PC-9 (cell line): ENCODE data around the gene CD300C. TPM values are rescaled to one million over a fixed set of nuclear protein-coding genes. Genes with fewer than 3 reads are reported as not detected.

Experiments used
- BruUV-seq: library from RNA; stranded (reverse); fragments of 400-500 nt; replicated peaks from 2 replicates; lab custom pipeline; 2021; lab: Mats Ljungman, UMichigan
- CTCF ChIA-PET: fragments of 300-600 bp; sonication (Branson Sonifier 250); formaldehyde crosslinking; loops from one replicate; lab custom pipeline; 2022; ENCODE audit warnings: antibody characterized with exemption; lab: Charles Lee
- POLR2A ChIA-PET: fragments of 300-600 bp; sonication (Branson Sonifier 250); formaldehyde crosslinking; loops from one replicate; lab custom pipeline; 2022; ENCODE audit warnings: antibody characterized with exemption; ENCODE audit not compliant: unreplicated experiment; lab: Charles Lee
- DNase-seq, 2 experiments: peaks; one replicate each; pipeline versions ENCODE4 v3.0.0 to v3.0.0-alpha.2; 2015 to 2022; ENCODE audit warnings: mixed read lengths in 1 of 2
- H2AFZ ChIP-seq: fragments of 200-600 bp; sonication (generic); 2 replicates; pipeline ENCODE4 v1.8.1; 2017; ENCODE audit warnings: antibody characterized with exemption
- H3F3A ChIP-seq: fragments of 200-600 bp; sonication (generic); 2 replicates; pipeline ENCODE4 v1.8.1; 2017; ENCODE audit warnings: antibody characterized with exemption, mild to moderate bottlenecking, low read depth; ENCODE audit not compliant: insufficient read depth
- H3K27ac ChIP-seq: fragments of 200-600 bp; sonication (generic); 2 replicates; pipeline ENCODE4 v1.6.1; 2016; ENCODE audit warnings: mixed run types
- H3K27me3 ChIP-seq: fragments of 200-600 bp; sonication (generic); 2 replicates; pipeline ENCODE4 v1.6.1; 2016; ENCODE audit warnings: low read depth, mixed run types; ENCODE audit not compliant: insufficient read depth
- H3K36me3 ChIP-seq: fragments of 200-600 bp; sonication (generic); 2 replicates; pipeline ENCODE4 v1.6.1; 2016; ENCODE audit warnings: low read depth, mixed run types
- H3K4me1 ChIP-seq: fragments of 200-600 bp; sonication (generic); replicated peaks from 2 replicates; pipeline ENCODE4 v1.6.1; 2016; ENCODE audit warnings: mixed run types; ENCODE audit not compliant: insufficient read depth
- H3K4me2 ChIP-seq: fragments of 200-600 bp; sonication (generic); 2 replicates; pipeline ENCODE4 v1.6.1; 2017; ENCODE audit warnings: mixed run types
- H3K4me3 ChIP-seq: fragments of 200-600 bp; sonication (generic); 2 replicates; pipeline ENCODE4 v1.6.1; 2016; ENCODE audit warnings: mixed run types
- H3K79me2 ChIP-seq: fragments of 200-600 bp; sonication (generic); 2 replicates; pipeline ENCODE4 v1.6.1; 2017; ENCODE audit warnings: low read depth, mixed run types
- H3K9me2 ChIP-seq: fragments of 200-600 bp; sonication (generic); 2 replicates; pipeline ENCODE4 v1.8.1; 2017; ENCODE audit warnings: mild to moderate bottlenecking; ENCODE audit not compliant: insufficient read depth
- H3K9me3 ChIP-seq: fragments of 200-600 bp; sonication (generic); 2 replicates; pipeline ENCODE4 v1.8.1; 2016; ENCODE audit warnings: low read depth; ENCODE audit not compliant: insufficient read depth
- H4K20me1 ChIP-seq: fragments of 200-600 bp; sonication (generic); 2 replicates; pipeline ENCODE4 v1.8.1; 2017; ENCODE audit not compliant: insufficient read depth
- EZH2 ChIP-seq: fragments of 200-600 bp; sonication (generic); IDR thresholded peaks from 2 replicates; pipeline ENCODE4 v1.8.0; 2017; ENCODE audit warnings: antibody characterized with exemption, low read depth
- intact Hi-C: fragments of 100-400 bp; cut with micrococcal nuclease; formaldehyde crosslinking; loops from one replicate; pipeline ENCODE4 v1.10.0; 2022; ENCODE audit not compliant: unreplicated experiment
- total RNA-seq: library from RNA; stranded (reverse); gene quantifications from 2 replicates; pipeline ENCODE4 v1.2.3, GENCODE V29; 2021
- TF ChIP-seq, protein P1 (sequence below): fragments of 200-600 bp; sonication (generic); conservative IDR thresholded peaks from 2 replicates; pipeline ENCODE4 v1.6.1; 2017; ENCODE audit warnings: mixed run types, antibody characterized with exemption, mild to moderate bottlenecking, moderate library complexity

Gene CD300C
- total RNA-seq, 1 experiment from 2014 or later: not detected

DNA sequence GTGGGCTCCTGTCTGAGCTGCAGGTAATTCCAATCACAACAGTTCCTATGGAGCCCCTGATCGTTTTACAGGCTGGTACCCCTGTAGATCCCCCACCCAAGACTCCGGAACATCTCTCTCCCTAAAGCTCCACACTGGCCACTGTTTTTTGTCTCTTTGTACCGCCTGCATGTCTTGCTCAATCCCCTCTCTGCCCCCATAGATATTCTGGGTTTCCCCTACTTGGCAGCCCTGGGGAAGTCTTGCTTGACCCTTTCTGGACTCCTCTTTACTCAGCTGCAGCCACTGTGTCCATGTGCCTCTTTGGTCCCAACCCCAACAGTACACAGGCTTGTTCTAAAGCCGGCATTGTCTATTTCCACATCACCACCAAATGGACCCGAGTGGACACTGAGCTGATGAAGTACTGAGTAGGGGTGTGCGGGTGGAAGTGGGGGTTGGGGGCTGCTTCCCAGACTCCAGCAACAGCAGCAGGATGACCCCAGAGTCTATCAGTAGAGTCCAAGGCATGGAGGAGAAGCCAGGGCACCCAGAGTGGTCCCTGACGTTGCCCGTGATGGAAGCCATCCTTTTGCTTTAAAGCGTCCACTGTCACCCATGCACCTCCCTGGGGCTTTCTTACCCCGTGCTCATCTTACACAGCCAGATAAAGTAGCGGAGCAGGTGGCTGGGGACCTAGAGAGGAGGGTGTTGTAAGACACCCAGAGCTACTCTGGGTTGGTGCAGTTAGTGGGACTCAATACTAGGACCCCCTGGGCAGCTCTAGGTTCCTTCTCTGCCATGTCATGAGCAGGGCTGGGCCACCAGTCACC lies 21.1 kb downstream of the CD300C start:
- H3K9me2 ChIP-seq: no peaks in the 10 kb centered on the region
- H3K27me3 ChIP-seq: peaks cover 98% of the 10 kb centered on the region

DNA sequence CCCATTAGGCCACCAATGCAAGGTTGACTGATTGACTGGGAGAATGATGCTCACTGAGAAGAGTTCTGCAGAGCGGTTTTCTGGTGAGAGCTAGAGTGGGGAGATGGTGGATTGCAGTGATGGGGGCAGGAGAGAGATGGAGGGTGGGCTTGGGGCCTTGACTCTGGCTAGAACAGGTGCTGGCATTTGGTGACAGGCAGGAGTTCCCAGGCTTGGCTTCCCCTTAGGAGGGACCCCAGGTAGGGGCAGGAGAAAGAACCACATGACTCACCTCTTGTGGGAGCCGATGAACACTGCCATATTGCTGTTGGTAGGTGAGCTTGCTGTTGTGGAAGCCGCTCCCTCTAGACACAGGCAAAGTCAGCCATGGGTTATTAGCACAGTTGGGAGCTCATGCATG lies 22.6 kb downstream of the CD300C start:
- intact Hi-C loops: no loop called here
- no TSS peak for BruUV-seq
- Histone ChIP-seq H3K4me1 (no peaks in the 10 kb centered on the region), H3K27ac (no peak overlapping the region), H2AFZ (no peak overlapping the region), H3K27me3 (peaks cover 95% of the 10 kb centered on the region), H3K4me2 (no peak overlapping the region), H3K36me3 (no peaks in the 10 kb centered on the region), H4K20me1 (no peaks in the 10 kb centered on the region), H3K79me2 (no peaks in the 10 kb centered on the region), H3K9me2 (no peaks in the 10 kb centered on the region), H3F3A (no peaks in the 10 kb centered on the region), H3K4me3 (no peak overlapping the region), H3K9me3 (no peaks in the 10 kb centered on the region)
- CTCF ChIA-PET: no interaction called here
- no peak for DNase-seq
- POLR2A ChIA-PET: no interaction called here
- TF ChIP-seq, protein P1, sequence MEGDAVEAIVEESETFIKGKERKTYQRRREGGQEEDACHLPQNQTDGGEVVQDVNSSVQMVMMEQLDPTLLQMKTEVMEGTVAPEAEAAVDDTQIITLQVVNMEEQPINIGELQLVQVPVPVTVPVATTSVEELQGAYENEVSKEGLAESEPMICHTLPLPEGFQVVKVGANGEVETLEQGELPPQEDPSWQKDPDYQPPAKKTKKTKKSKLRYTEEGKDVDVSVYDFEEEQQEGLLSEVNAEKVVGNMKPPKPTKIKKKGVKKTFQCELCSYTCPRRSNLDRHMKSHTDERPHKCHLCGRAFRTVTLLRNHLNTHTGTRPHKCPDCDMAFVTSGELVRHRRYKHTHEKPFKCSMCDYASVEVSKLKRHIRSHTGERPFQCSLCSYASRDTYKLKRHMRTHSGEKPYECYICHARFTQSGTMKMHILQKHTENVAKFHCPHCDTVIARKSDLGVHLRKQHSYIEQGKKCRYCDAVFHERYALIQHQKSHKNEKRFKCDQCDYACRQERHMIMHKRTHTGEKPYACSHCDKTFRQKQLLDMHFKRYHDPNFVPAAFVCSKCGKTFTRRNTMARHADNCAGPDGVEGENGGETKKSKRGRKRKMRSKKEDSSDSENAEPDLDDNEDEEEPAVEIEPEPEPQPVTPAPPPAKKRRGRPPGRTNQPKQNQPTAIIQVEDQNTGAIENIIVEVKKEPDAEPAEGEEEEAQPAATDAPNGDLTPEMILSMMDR: no peak
- no peak for TF ChIP-seq EZH2

More for the DNA sequence above, 21.1 kb downstream of the CD300C start:
- no peaks in the 10 kb centered on the region for H3K9me3 ChIP-seq
- no peak overlapping the region for H3K4me2 ChIP-seq
- no peak overlapping the region for H3K4me3 ChIP-seq
- POLR2A ChIA-PET: no interaction called here
- DNase-seq: no peak
- H3F3A ChIP-seq: no peaks in the 10 kb centered on the region
- H2AFZ ChIP-seq: no peak overlapping the region
- H3K27ac ChIP-seq: no peak overlapping the region
- no peaks in the 10 kb centered on the region for H3K79me2 ChIP-seq
- H3K4me1 ChIP-seq: no peaks in the 10 kb centered on the region
- intact Hi-C loops: no loop called here
- BruUV-seq: no TSS peak
- H3K36me3 ChIP-seq: no peaks in the 10 kb centered on the region
- H4K20me1 ChIP-seq: no peaks in the 10 kb centered on the region
- no peak for TF ChIP-seq EZH2
- TF ChIP-seq, protein P1: no peak
- CTCF ChIA-PET: no interaction called here

DNA sequence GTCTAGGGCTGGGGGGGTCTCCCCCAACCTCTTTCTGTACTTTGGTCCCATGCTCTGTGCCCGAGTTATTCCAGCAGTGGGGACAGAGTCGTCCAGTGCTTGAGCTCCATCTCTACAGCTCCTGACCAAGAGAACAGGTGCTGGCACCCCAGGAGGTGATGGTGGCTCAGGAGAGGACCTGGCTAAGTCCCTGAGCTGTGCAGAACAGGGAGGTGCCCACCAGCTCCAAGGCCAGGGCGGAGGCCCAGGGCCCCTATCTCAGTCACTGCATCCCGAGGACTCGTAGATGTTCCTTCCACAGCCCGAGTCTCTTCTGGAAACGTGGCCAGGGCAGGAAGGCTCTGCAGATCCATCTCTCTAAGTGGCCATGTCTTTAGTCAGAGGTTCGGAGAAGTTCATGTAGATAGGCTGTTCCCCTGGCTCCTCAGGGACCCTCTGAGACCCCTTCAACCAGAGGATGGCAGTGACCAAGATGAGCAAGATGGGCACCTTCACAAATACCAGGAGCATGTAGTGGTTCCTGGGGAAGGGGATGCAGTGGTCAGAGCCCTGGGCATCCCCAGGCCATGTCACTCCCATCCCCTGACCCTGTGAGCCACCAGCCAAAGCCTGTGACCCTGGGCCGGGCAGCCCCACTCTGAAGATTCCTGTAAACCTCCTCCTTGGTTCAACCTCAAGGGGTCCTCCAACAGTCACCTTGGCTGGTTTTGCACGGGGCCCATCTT lies 23.4 kb downstream of the CD300C start:
- no peak overlapping the region for H3K27ac ChIP-seq
- no peak for TF ChIP-seq EZH2
- TF ChIP-seq, protein P1: no peak
- H3K36me3 ChIP-seq: no peaks in the 10 kb centered on the region
- H3K9me3 ChIP-seq: no peaks in the 10 kb centered on the region
- H2AFZ ChIP-seq: no peak overlapping the region
- BruUV-seq: no TSS peak
- POLR2A ChIA-PET: no interaction called here
- CTCF ChIA-PET: no interaction called here
- no peak overlapping the region for H3K4me3 ChIP-seq
- H3F3A ChIP-seq: no peaks in the 10 kb centered on the region
- intact Hi-C loops: no loop called here
- peaks cover 96% of the 10 kb centered on the region for H3K27me3 ChIP-seq
- no peaks in the 10 kb centered on the region for H3K9me2 ChIP-seq
- H4K20me1 ChIP-seq: no peaks in the 10 kb centered on the region
- H3K79me2 ChIP-seq: no peaks in the 10 kb centered on the region
- no peak for DNase-seq
- no peak overlapping the region for H3K4me2 ChIP-seq
- no peaks in the 10 kb centered on the region for H3K4me1 ChIP-seq
